Right lobe of liver (tissue), 6 donors: Measurements from ENCODE around the gene UBTD2. TPM values are rescaled to one million over a fixed set of nuclear protein-coding genes. Genes with fewer than 3 reads are reported as not detected.

ENCODE experiments used
- ATAC-seq, 4 donors: fragments of 200-7000 bp; cut with Tn5 transposase; one replicate each; pipeline ENCODE4 v1.9.1; 2020; ENCODE audit warnings: mild to moderate bottlenecking in 4 of 4, moderate library complexity in 4 of 4
- DNase-seq, 3 donors: peaks; one replicate each; pipeline ENCODE4 v3.0.0-alpha.2; 2020
- H3K27ac ChIP-seq, 3 donors: fragments of 200-600 bp; one replicate each; pipeline ENCODE4 v1.8.0; 2022
- H3K27me3 ChIP-seq, 2 donors: fragments of 200-600 bp; one replicate each; pipeline ENCODE4 v1.8.0; 2022
- H3K36me3 ChIP-seq, 4 donors: fragments of 200-600 bp; sonication (generic) in 1 of 4; one replicate each; pipeline versions ENCODE4 v1.5.1 to v1.8.0; 2017 to 2022; ENCODE audit warnings: control low read depth in 1 of 4
- H3K4me1 ChIP-seq, 4 donors: fragments of 200-600 bp; sonication (generic) in 1 of 4; one replicate each; pipeline versions ENCODE4 v1.5.1 to v1.8.0; 2017 to 2022; ENCODE audit warnings: control low read depth in 1 of 4
- H3K4me3 ChIP-seq, 3 donors: fragments of 200-600 bp; one replicate each; pipeline ENCODE4 v1.8.0; 2022
- H3K9me3 ChIP-seq, 4 donors: fragments of 200-600 bp; sonication (generic) in 1 of 4; one replicate each; pipeline versions ENCODE4 v1.5.1 to v1.8.0; 2017 to 2022; ENCODE audit warnings: control low read depth in 1 of 4
- CTCF ChIP-seq, 4 donors: fragments of 200-600 bp in 3 of 4; fragments of 450-650 bp in 1 of 4; IDR thresholded peaks; one replicate each; pipeline versions ENCODE4 v1.5.1 to v1.8.0; 2016 to 2022; ENCODE audit warnings: antibody characterized with exemption in 4 of 4, mild to moderate bottlenecking in 2 of 4
- POLR2A ChIP-seq: fragments of 450-650 bp; IDR thresholded peaks from one replicate; pipeline ENCODE4 v1.6.1; 2017; ENCODE audit warnings: antibody characterized with exemption, mild to moderate bottlenecking
- WGBS: methylation state at CpG from one replicate; pipeline ENCODE4 v1.1.6; 2018; ENCODE audit warnings: low coverage, low lambda C conversion rate; ENCODE audit not compliant: insufficient coverage; ENCODE audit errors: missing lambda C conversion rate; 5-methylcytosine and 5-hydroxymethylcytosine counted together
- intact Hi-C, 2 donors: fragments of 100-400 bp; cut with DNase I; formaldehyde crosslinking; loops; one replicate each; pipeline versions ENCODE4 v1.11.2 to v1.14.1; 2022
- total RNA-seq, 6 experiments: library from RNA; depleted of rRNA in 2 of 6; stranded (reverse); fragments of >200 nt in 2 of 6; fragmentation: NEBNext Ultra II Directional in 3 of 6; extraction: Animal tissue kit (Norgen Biotek cat#: 25700) in 3 of 6; gene quantifications; one replicate each; pipeline versions ENCODE4 v1.1.0 to v1.2.4, GENCODE V29; 2016 to 2023
- donor health status: DM: no; HTN: yes; CAD: no.
- donor health status: DM: no; HTN: no; CAD: no.
- donor health status: DM: no; HTN: no; CAD: no.
- donor health status: DM: no; HTN: yes; CAD: no.
- donor health status: DM: no; HTN: yes; CAD: no.

The UBTD2 gene
- total RNA-seq, 6 experiments from 2014 or later: 6.7 to 11.7 (median 9.2) TPM

GRCh38 chr5:172187118-172188032, 96.2 kb downstream of the UBTD2 start:
- H3K27me3 ChIP-seq: no peaks in the 10 kb centered on the region
- peak overlapping the region; percentile 60 to 82 (median 73) for H3K27ac ChIP-seq
- H3K4me1 ChIP-seq: no peaks in the 10 kb centered on the region
- peak overlapping the region; percentile 55 to 87 (median 87) for H3K4me3 ChIP-seq
- peak in 2 of 3 donors; percentile 68 to 69 for DNase-seq
- H3K9me3 ChIP-seq: no peaks in the 10 kb centered on the region
- ATAC-seq: peak; percentile 4 to 40 (median 28)
- under 1% methylated on average over 24 of the region's 66 CpGs for WGBS
- no peaks in the 10 kb centered on the region for H3K36me3 ChIP-seq
- TF ChIP-seq CTCF (IDR thresholded peaks at IDR 0.05) (no peak), POLR2A (peak; percentile 34)
- intact Hi-C loops: loop anchor here in 1 of 2 donors (2.0 kb wide), 1 partner anchor 81 kb away; no protein-coding TSS in a partner anchor

GRCh38 chr5:172186114-172186695, 97.4 kb downstream of the UBTD2 start:
- TF ChIP-seq POLR2A: no peak
- TF ChIP-seq CTCF (IDR thresholded peaks at IDR 0.05): no peak
- DNase-seq (no peak), ATAC-seq (no peak)
- H3K27ac ChIP-seq: peak overlapping the region in 2 of 3 donors; percentile 73 to 82
- peak overlapping the region in 2 of 3 donors; percentile 55 to 87 for H3K4me3 ChIP-seq
- 69% methylated on average over 11 of the region's 13 CpGs for WGBS
- H3K9me3 ChIP-seq: no peaks in the 10 kb centered on the region
- no peaks in the 10 kb centered on the region for H3K36me3 ChIP-seq
- intact Hi-C loops: no loop called here
- H3K4me1 ChIP-seq: no peaks in the 10 kb centered on the region
- H3K27me3 ChIP-seq: no peaks in the 10 kb centered on the region

- 51% methylated on average over 9 of the region's 10 CpGs for WGBS
- Histone ChIP-seq H3K4me1 (no peaks in the 10 kb centered on the region), H3K36me3 (no peaks in the 10 kb centered on the region), H3K4me3 (peak overlapping the region in 2 of 3 donors; percentile 10 to 87), H3K9me3 (no peaks in the 10 kb centered on the region), H3K27ac (peak overlapping the region in 2 of 3 donors; percentile 73 to 82), H3K27me3 (no peaks in the 10 kb centered on the region)
- no peak for TF ChIP-seq CTCF (IDR thresholded peaks at IDR 0.05)
- TF ChIP-seq POLR2A: no peak
- no peak for DNase-seq
- ATAC-seq: no peak
- intact Hi-C loops: no loop called here
Observed at GRCh38 chr5:172185096-172185461, 98.5 kb downstream of the UBTD2 start.

- intact Hi-C loops: no loop called here
- no peak overlapping the region for H3K27ac ChIP-seq
Observed at GRCh38 chr5:172183881-172184280, 99.7 kb downstream of the UBTD2 start.

More at GRCh38 chr5:172183881-172184280, 99.7 kb downstream of the UBTD2 start:
- TF ChIP-seq CTCF (IDR thresholded peaks at IDR 0.05): no peak
- no peak for TF ChIP-seq POLR2A
- no peaks in the 10 kb centered on the region for H3K9me3 ChIP-seq
- no peaks in the 10 kb centered on the region for H3K27me3 ChIP-seq
- ATAC-seq (no peak), DNase-seq (no peak)
- H3K4me3 ChIP-seq: no peak overlapping the region
- 63% methylated on average over 4 of the region's 4 CpGs for WGBS
- H3K4me1 ChIP-seq: no peaks in the 10 kb centered on the region
- H3K36me3 ChIP-seq: no peaks in the 10 kb centered on the region
